K562 (cell line): ENCODE measurements around the gene ZNF613. TPM values are rescaled to one million over a fixed set of nuclear protein-coding genes. Genes with fewer than 3 reads are reported as not detected.
A peak's percentile ranks its signal among the peaks of the same experiment; 100 is the strongest.

Experiments used
- CGGBP1 ChIP-seq: fragments of 250-450 bp; sonication (Bioruptor Pico); IDR thresholded peaks from 2 replicates; pipeline ENCODE4 v1.9.0; 2021; ENCODE audit warnings: mild to moderate bottlenecking
- CHD1 ChIP-seq: fragments of 200-600 bp; sonication (generic); IDR thresholded peaks from one replicate; pipeline ENCODE4 v1.6.1; 2012; ENCODE audit warnings: mild to moderate bottlenecking, moderate library complexity, low read length, inconsistent platforms
- CHD4 ChIP-seq: fragments of 200-600 bp; sonication (generic); IDR thresholded peaks from 3 replicates; pipeline ENCODE4 v1.6.1; 2012; ENCODE audit warnings: low read depth, mild to moderate bottlenecking, mixed read lengths, low read length, inconsistent platforms; ENCODE audit not compliant: insufficient read depth, insufficient replicate concordance, poor library complexity, severe bottlenecking
- ESRRA ChIP-seq: fragments of 450-650 bp; IDR thresholded peaks from 2 replicates; pipeline ENCODE4 v1.6.1; 2014; ENCODE audit warnings: low read depth, mild to moderate bottlenecking, moderate library complexity, borderline replicate concordance
- GABPA ChIP-seq: fragments of 200-800 bp; sonication (Bioruptor generic); conservative IDR thresholded peaks from 2 replicates; pipeline ENCODE4 v1.6.1; 2016; ENCODE audit warnings: low read depth, missing genetic modification characterization, missing compliant biosample characterization
- GTF2E2 ChIP-seq: fragments of 200-800 bp; sonication (Bioruptor generic); IDR thresholded peaks from 2 replicates; pipeline ENCODE4 v1.6.1; 2016; ENCODE audit warnings: missing genetic modification characterization, missing compliant biosample characterization
- HMGN3 ChIP-seq: IDR thresholded peaks from 2 replicates; pipeline ENCODE4 v1.6.1; 2011; ENCODE audit warnings: borderline replicate concordance, low read depth, mild to moderate bottlenecking, mixed read lengths, low read length; ENCODE audit not compliant: insufficient read length; ENCODE audit errors: extremely low read depth
- HNRNPUL1 ChIP-seq: fragments of 200-400 bp; formaldehyde crosslinking; IDR thresholded peaks from 2 replicates; pipeline ENCODE4 v1.6.1; 2017; ENCODE audit warnings: low read length
- IRF2 ChIP-seq: sonication (generic); formaldehyde crosslinking; IDR thresholded peaks from 2 replicates; pipeline ENCODE4 v1.8.1; 2022; ENCODE audit warnings: mild to moderate bottlenecking, missing genetic modification reagents
- KLF1 ChIP-seq: fragments of 450-650 bp; IDR thresholded peaks from 2 replicates; pipeline ENCODE4 v1.6.1; 2016; ENCODE audit warnings: missing genetic modification characterization, missing compliant biosample characterization
- PHF21A ChIP-seq: fragments of 450-650 bp; IDR thresholded peaks from 2 replicates; pipeline ENCODE4 v1.6.1; 2017; ENCODE audit warnings: low read depth, borderline replicate concordance
- SRSF1 ChIP-seq: fragments of 200-400 bp; formaldehyde crosslinking; IDR thresholded peaks from 2 replicates; pipeline ENCODE4 v1.6.1; 2017; ENCODE audit warnings: mild to moderate bottlenecking, low read depth, low read length, moderate library complexity
- YBX1 ChIP-seq: fragments of 450-650 bp; IDR thresholded peaks from 2 replicates; pipeline ENCODE4 v1.7.1; 2016; ENCODE audit warnings: mild to moderate bottlenecking
- polyA plus RNA-seq, 8 experiments: library from polyadenylated mRNA; depleted of rRNA in 4 of 8; stranded (reverse) in 5 of 8; unstranded in 3 of 8; fragments of >200 nt; fragmentation: Nextera tagmentation in 2 of 8; fragmentation: Illumina TruSeq in 1 of 8; extraction: Ambion mirVana in 2 of 8; extraction: Trizol in 1 of 8; gene quantifications; 2 replicates each; pipeline versions ENCODE4 v1.2.1 to v1.2.3, GENCODE V29; 2011 to 2014; ENCODE audit warnings: inconsistent platforms in 1 of 8, missing spikeins in 1 of 8
- total RNA-seq, 7 experiments: library from RNA; depleted of rRNA in 6 of 7; stranded (reverse); fragments of >200 nt in 6 of 7; fragmentation: Illumina TruSeq in 2 of 7; extraction: Trizol in 2 of 7; gene quantifications; 2 replicates each; pipeline versions ENCODE4 v1.2.1 to v1.2.3, GENCODE V29; 2011 to 2021; ENCODE audit warnings: low replicate concordance in 1 of 7
- TF ChIP-seq, protein P1 (sequence below): fragments of 250-450 bp; sonication (Bioruptor Pico); IDR thresholded peaks from 2 replicates; pipeline ENCODE4 v1.4.0; 2020; ENCODE audit warnings: mild to moderate bottlenecking, moderate library complexity
- TF ChIP-seq, protein P2 (sequence below): fragments of 250-450 bp; sonication (Bioruptor Pico); IDR thresholded peaks from 2 replicates; pipeline ENCODE4 v1.4.0; 2020

ZNF613 gene
- total and polyA plus RNA-seq, 9 of the 15 experiments (the other 6 are each of a cell fraction or from before 2014, with no cell fraction given) = 2.1 to 4.5 (median 2.7) TPM

GRCh38 chr19:51904331-51905165 lies 22.7 kb upstream of the ZNF613 start, which contains the start of gene ZNF649 (continued):
- TF ChIP-seq IRF2 (no peak), HMGN3 (no peak), KLF1 (no peak), PHF21A (no peak), ESRRA (peak; percentile 50; the same call in 1 of the 2 replicates), CGGBP1 (no peak), CHD4 (no peak), SRSF1 (no peak), HNRNPUL1 (no peak), YBX1 (no peak), GTF2E2 (tag) (no peak; the same call in 1 of the 2 replicates), CHD1 (peak; percentile 52), GABPA (peak; percentile 25; the same call in 1 of the 2 replicates)
- TF ChIP-seq, protein P1, sequence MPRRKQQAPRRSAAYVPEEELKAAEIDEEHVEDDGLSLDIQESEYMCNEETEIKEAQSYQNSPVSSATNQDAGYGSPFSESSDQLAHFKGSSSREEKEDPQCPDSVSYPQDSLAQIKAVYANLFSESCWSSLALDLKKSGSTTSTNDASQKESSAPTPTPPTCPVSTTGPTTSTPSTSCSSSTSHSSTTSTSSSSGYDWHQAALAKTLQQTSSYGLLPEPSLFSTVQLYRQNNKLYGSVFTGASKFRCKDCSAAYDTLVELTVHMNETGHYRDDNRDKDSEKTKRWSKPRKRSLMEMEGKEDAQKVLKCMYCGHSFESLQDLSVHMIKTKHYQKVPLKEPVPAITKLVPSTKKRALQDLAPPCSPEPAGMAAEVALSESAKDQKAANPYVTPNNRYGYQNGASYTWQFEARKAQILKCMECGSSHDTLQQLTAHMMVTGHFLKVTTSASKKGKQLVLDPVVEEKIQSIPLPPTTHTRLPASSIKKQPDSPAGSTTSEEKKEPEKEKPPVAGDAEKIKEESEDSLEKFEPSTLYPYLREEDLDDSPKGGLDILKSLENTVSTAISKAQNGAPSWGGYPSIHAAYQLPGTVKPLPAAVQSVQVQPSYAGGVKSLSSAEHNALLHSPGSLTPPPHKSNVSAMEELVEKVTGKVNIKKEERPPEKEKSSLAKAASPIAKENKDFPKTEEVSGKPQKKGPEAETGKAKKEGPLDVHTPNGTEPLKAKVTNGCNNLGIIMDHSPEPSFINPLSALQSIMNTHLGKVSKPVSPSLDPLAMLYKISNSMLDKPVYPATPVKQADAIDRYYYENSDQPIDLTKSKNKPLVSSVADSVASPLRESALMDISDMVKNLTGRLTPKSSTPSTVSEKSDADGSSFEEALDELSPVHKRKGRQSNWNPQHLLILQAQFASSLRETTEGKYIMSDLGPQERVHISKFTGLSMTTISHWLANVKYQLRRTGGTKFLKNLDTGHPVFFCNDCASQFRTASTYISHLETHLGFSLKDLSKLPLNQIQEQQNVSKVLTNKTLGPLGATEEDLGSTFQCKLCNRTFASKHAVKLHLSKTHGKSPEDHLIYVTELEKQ (CRISPR knock-in tag) = no peak
- TF ChIP-seq, protein P2, sequence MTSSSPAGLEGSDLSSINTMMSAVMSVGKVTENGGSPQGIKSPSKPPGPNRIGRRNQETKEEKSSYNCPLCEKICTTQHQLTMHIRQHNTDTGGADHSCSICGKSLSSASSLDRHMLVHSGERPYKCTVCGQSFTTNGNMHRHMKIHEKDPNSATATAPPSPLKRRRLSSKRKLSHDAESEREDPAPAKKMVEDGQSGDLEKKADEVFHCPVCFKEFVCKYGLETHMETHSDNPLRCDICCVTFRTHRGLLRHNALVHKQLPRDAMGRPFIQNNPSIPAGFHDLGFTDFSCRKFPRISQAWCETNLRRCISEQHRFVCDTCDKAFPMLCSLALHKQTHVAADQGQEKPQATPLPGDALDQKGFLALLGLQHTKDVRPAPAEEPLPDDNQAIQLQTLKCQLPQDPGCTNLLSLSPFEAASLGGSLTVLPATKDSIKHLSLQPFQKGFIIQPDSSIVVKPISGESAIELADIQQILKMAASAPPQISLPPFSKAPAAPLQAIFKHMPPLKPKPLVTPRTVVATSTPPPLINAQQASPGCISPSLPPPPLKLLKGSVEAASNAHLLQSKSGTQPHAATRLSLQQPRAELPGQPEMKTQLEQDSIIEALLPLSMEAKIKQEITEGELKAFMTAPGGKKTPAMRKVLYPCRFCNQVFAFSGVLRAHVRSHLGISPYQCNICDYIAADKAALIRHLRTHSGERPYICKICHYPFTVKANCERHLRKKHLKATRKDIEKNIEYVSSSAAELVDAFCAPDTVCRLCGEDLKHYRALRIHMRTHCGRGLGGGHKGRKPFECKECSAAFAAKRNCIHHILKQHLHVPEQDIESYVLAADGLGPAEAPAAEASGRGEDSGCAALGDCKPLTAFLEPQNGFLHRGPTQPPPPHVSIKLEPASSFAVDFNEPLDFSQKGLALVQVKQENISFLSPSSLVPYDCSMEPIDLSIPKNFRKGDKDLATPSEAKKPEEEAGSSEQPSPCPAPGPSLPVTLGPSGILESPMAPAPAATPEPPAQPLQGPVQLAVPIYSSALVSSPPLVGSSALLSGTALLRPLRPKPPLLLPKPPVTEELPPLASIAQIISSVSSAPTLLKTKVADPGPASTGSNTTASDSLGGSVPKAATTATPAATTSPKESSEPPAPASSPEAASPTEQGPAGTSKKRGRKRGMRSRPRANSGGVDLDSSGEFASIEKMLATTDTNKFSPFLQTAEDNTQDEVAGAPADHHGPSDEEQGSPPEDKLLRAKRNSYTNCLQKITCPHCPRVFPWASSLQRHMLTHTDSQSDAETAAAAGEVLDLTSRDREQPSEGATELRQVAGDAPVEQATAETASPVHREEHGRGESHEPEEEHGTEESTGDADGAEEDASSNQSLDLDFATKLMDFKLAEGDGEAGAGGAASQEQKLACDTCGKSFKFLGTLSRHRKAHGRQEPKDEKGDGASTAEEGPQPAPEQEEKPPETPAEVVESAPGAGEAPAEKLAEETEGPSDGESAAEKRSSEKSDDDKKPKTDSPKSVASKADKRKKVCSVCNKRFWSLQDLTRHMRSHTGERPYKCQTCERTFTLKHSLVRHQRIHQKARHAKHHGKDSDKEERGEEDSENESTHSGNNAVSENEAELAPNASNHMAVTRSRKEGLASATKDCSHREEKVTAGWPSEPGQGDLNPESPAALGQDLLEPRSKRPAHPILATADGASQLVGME = no peak
